DLD1 (cell line): ENCODE data around the gene COG8.
"Not testable (repeated sequence)": the region's sequence is repeated elsewhere in the genome, so short reads cannot be mapped to it uniquely, and the experiment has no call there.

Experiments used
- in situ Hi-C: cut with HindIII; loops from 2 replicates; pipeline ENCODE4 v1.10.0; 2017; ENCODE audit warnings: low sequenced_read_pairs

COG8 gene

GRCh38 chr16:69339289-69340094 lies at the start of gene COG8, which contains the start of gene NIP7:
TSS of gene COG8 (minus strand) at chr16:69339564. CDS start at chr16:69339552, 12 bp downstream.
TSS of gene NIP7 (plus strand) at chr16:69339772. CDS start at chr16:69339830, 58 bp downstream.
- in situ Hi-C loops, result no loop called here

- in situ Hi-C loops, result no loop called here
Measured at GRCh38 chr16:69386596-69386995, 47.2 kb upstream of the COG8 start.

- in situ Hi-C loops, result no loop called here
Measured at GRCh38 chr16:69384974-69385373, 45.6 kb upstream of the COG8 start.

- in situ Hi-C loops, result no loop called here
Measured at GRCh38 chr16:69382421-69382820, 43.1 kb upstream of the COG8 start.

- in situ Hi-C loops, result no loop called here
Measured at GRCh38 chr16:69381231-69381630, 41.9 kb upstream of the COG8 start.

- in situ Hi-C loops, result no loop called here
Measured at GRCh38 chr16:69378760-69379159, 39.4 kb upstream of the COG8 start.

- in situ Hi-C loops, result no loop called here
Measured at GRCh38 chr16:69378036-69378435, 38.7 kb upstream of the COG8 start.

GRCh38 chr16:69376393-69377059 lies 37.2 kb upstream of the COG8 start:
- in situ Hi-C loops, result no loop called here

- in situ Hi-C loops, result no loop called here
Measured at GRCh38 chr16:69373019-69373418, 33.7 kb upstream of the COG8 start.

GRCh38 chr16:69371564-69371963 lies 32.2 kb upstream of the COG8 start:
- in situ Hi-C loops, result no loop called here

GRCh38 chr16:69368866-69369265 lies 29.5 kb upstream of the COG8 start:
- in situ Hi-C loops, result no loop called here

- in situ Hi-C loops, result no loop called here
Measured at GRCh38 chr16:69367980-69368379, 28.6 kb upstream of the COG8 start.

GRCh38 chr16:69366431-69366830 lies 27.1 kb upstream of the COG8 start:
- in situ Hi-C loops, result no loop called here

- in situ Hi-C loops, result no loop called here
Measured at GRCh38 chr16:69365901-69366300, 26.5 kb upstream of the COG8 start.

- in situ Hi-C loops, result no loop called here
Measured at GRCh38 chr16:69364088-69364487, 24.7 kb upstream of the COG8 start.

- in situ Hi-C loops, result no loop called here
Measured at GRCh38 chr16:69363281-69363717, 23.9 kb upstream of the COG8 start.

GRCh38 chr16:69360070-69360469 lies 20.7 kb upstream of the COG8 start:
- in situ Hi-C loops, result not testable (repeated sequence)

GRCh38 chr16:69351309-69352027 lies 12.1 kb upstream of the COG8 start, which contains the start of gene TMED6:
TSS of gene TMED6 (minus strand) at chr16:69351786. CDS start at chr16:69351753, 33 bp downstream.
- in situ Hi-C loops, result no loop called here

- in situ Hi-C loops, result no loop called here
Measured at GRCh38 chr16:69350536-69351133, 11.3 kb upstream of the COG8 start.

GRCh38 chr16:69349536-69349935 lies 10.2 kb upstream of the COG8 start:
- in situ Hi-C loops, result no loop called here

- in situ Hi-C loops, result no loop called here
Measured at GRCh38 chr16:69348222-69348621, 8.9 kb upstream of the COG8 start.
